Peyer's patch (tissue), 4 donors: Measurements from ENCODE around the gene OAS3. TPM values are rescaled to one million over a fixed set of nuclear protein-coding genes. Genes with fewer than 3 reads are reported as not detected.
A peak's percentile ranks its signal among the peaks of the same experiment; 100 is the strongest.

Experiments
- DNase-seq, 3 donors: peaks; one replicate each; pipeline ENCODE4 v3.0.0-alpha.2; 2017 to 2019
- H3K27ac ChIP-seq, 4 donors: fragments of 200-600 bp; sonication (generic); one replicate each; pipeline ENCODE4 v1.5.1; 2016 to 2019
- H3K27me3 ChIP-seq, 2 donors: fragments of 200-600 bp; sonication (generic); one replicate each; pipeline ENCODE4 v1.5.1; 2019
- H3K36me3 ChIP-seq, 3 donors: fragments of 200-600 bp; sonication (generic); one replicate each; pipeline ENCODE4 v1.5.1; 2016 to 2019
- H3K4me1 ChIP-seq, 4 donors: fragments of 200-600 bp; sonication (generic); one replicate each; pipeline ENCODE4 v1.5.1; 2016 to 2019
- H3K4me3 ChIP-seq, 4 donors: fragments of 200-600 bp; sonication (generic); 1 replicate in 3 of 4; 2 replicates in 1 of 4; pipeline ENCODE4 v1.5.1; 2016 to 2019; ENCODE audit warnings: mild to moderate bottlenecking in 1 of 4
- H3K9me3 ChIP-seq, 4 donors: fragments of 200-600 bp; sonication (generic); one replicate each; pipeline ENCODE4 v1.5.1; 2016 to 2019; ENCODE audit warnings: mild to moderate bottlenecking in 1 of 4
- CTCF ChIP-seq, 6 experiments: fragments of 450-650 bp in 4 of 6; fragments of 200-600 bp in 2 of 6; sonication (generic) in 1 of 6; IDR thresholded peaks; one replicate each; pipeline ENCODE4 v1.5.1; 2017 to 2019; ENCODE audit warnings: antibody characterized with exemption in 6 of 6, mild to moderate bottlenecking in 3 of 6, moderate library complexity in 1 of 6
- POLR2A ChIP-seq, 2 donors: fragments of 450-650 bp; IDR thresholded peaks; one replicate each; pipeline ENCODE4 v1.5.1; 2017; ENCODE audit warnings: antibody characterized with exemption in 2 of 2, mild to moderate bottlenecking in 2 of 2, moderate library complexity in 2 of 2
- total RNA-seq, 4 donors: library from RNA; depleted of rRNA; stranded (reverse); fragments of >200 nt; gene quantifications; one replicate each; pipeline ENCODE4 v1.1.0, GENCODE V29; 2016

Gene OAS3
- total RNA-seq, 4 donors from 2014 or later: 7.1 to 53.6 (median 16.7) TPM

- H3K4me3 ChIP-seq: no peak overlapping the region
- TF ChIP-seq POLR2A (IDR thresholded peaks at IDR 0.05) (no peak), CTCF (IDR thresholded peaks at IDR 0.05) (no peak)
- H3K36me3 ChIP-seq: no peaks in the 10 kb centered on the region
- no peaks in the 10 kb centered on the region for H3K27me3 ChIP-seq
- no peaks in the 10 kb centered on the region for H3K9me3 ChIP-seq
- H3K27ac ChIP-seq: no peak overlapping the region
- H3K4me1 ChIP-seq: peaks cover 0 to 17% (median 0%) of the 10 kb centered on the region in 4 donors
- DNase-seq: no peak
Measured at GRCh38 chr12:112898380-112898779, 39.9 kb upstream of the OAS3 start.

- Histone ChIP-seq H3K9me3 (no peaks in the 10 kb centered on the region), H3K36me3 (no peaks in the 10 kb centered on the region), H3K4me1 (peaks cover 0 to 23% (median 0%) of the 10 kb centered on the region in 4 donors), H3K27me3 (no peaks in the 10 kb centered on the region), H3K27ac (peak overlapping the region in 1 of 4 donors; percentile 32), H3K4me3 (no peak overlapping the region)
- TF ChIP-seq POLR2A (IDR thresholded peaks at IDR 0.05): no peak
- peak; percentile 61 to 90 (median 80) for TF ChIP-seq CTCF (IDR thresholded peaks at IDR 0.05)
- DNase-seq: peak in 2 of 3 donors; percentile 54 to 84
Measured at GRCh38 chr12:112900298-112901145, 37.8 kb upstream of the OAS3 start.

DNA sequence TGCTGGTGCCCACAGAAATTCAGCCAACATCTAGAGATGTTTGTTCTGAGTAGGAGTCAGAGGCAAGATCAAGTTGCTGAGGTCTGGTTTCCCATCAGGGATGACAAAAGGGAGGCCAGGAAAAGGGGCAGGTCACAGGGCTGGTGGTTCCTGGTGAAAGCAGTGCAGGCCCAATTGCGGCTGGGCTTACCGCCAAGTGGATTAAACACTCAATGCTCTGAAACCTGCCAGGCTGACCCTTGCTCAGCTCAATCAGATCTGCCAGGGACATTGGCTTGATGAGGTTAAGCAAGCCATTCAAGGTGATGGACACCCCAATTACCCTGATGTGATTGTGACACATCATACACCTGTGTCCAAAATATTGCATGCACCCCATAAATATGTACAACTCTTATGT, 37.0 kb upstream of the OAS3 start:
- Histone ChIP-seq H3K4me1 (peaks cover 0 to 30% (median 1%) of the 10 kb centered on the region in 4 donors), H3K9me3 (no peaks in the 10 kb centered on the region), H3K4me3 (no peak overlapping the region), H3K36me3 (no peaks in the 10 kb centered on the region), H3K27me3 (no peaks in the 10 kb centered on the region), H3K27ac (peak overlapping the region in 1 of 4 donors; percentile 32)
- TF ChIP-seq CTCF (IDR thresholded peaks at IDR 0.05) (no peak), POLR2A (IDR thresholded peaks at IDR 0.05) (no peak)
- peak in 2 of 3 donors; percentile 67 to 78 for DNase-seq

- peak overlapping the region in 3 of 4 donors; percentile 33 to 84 (median 60) for H3K27ac ChIP-seq
Measured at GRCh38 chr12:112904571-112904970, 33.7 kb upstream of the OAS3 start.

DNA sequence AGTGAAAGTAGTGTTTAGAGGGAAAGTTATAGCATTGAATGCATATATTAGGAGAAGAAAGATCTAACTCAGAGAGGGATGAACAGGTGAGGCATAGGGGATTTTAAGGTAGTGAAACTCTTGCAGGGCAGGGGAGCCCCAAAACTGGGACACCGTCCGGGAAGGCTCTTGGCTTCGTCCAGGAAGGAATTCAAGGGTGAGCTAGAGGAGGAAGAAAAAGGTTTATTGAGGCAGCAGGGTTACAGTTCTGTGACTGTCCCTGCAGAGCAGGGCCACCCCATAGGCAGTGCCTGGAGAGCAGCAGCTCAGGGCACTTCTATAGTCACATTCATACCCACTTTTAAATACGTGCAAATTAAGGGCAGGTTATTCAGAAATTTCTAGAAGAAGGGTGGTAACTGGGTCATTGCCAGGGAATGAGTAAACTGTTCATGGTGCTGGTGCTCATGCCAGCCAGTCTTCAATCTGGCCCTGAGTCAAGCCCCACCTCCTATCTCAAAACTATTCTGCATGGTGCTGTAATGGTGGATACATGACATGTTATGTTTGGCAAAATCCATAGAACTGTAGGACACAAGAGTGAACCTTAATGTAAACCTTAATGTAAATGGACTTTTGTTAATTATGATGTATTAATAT, 32.7 kb upstream of the OAS3 start:
- DNase-seq: no peak
- Histone ChIP-seq H3K27ac (peak overlapping the region; percentile 30 to 91 (median 83)), H3K36me3 (peaks cover 0 to 5% (median 0%) of the 10 kb centered on the region in 3 donors), H3K4me3 (no peak overlapping the region), H3K4me1 (peaks cover 0 to 61% (median 5%) of the 10 kb centered on the region in 4 donors), H3K27me3 (no peaks in the 10 kb centered on the region), H3K9me3 (no peaks in the 10 kb centered on the region)
- TF ChIP-seq POLR2A (IDR thresholded peaks at IDR 0.05): no peak

More at GRCh38 chr12:112904571-112904970, 33.7 kb upstream of the OAS3 start:
- peaks cover 0 to 1% (median 0%) of the 10 kb centered on the region in 3 donors for H3K36me3 ChIP-seq
- TF ChIP-seq POLR2A (IDR thresholded peaks at IDR 0.05): no peak
- no peaks in the 10 kb centered on the region for H3K9me3 ChIP-seq
- peaks cover 0 to 57% (median 5%) of the 10 kb centered on the region in 4 donors for H3K4me1 ChIP-seq
- no peak overlapping the region for H3K4me3 ChIP-seq
- DNase-seq: no peak
- no peaks in the 10 kb centered on the region for H3K27me3 ChIP-seq

DNA sequence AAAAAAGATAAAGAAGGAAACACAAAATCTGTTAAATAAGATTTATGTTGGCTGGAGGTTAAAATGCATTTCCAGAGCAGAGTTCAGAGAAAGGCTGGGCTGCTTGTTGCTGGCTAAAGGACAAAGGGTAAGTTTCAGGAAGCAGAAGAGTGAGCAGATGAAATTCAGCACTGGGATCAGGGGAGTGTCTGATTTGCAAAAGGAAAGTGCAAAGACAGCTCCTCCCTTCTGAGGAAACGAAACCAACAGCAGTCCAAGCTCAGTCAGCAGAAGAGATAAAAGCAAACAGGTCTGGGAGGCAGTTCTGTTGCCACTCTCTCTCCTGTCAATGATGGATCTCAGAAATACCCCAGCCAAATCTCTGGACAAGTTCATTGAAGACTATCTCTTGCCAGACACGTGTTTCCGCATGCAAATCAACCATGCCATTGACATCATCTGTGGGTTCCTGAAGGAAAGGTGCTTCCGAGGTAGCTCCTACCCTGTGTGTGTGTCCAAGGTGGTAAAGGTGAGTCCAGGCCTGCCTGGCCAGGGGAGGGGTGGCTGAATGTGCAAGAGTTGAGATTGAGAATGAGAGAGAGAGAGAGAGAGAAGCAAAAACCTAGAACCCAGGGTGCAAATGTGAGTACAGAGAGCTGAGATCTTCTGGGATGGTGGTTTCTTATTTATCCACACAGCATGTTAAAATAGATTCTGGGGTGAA, 31.4 kb upstream of the OAS3 start, which contains the start of gene OAS1:
Gene OAS1, plus strand, starts transcription at position 251 of the 703 bp plus-strand sequence. Its CDS starts 78 bp downstream, at position 329.
- Histone ChIP-seq H3K27ac (peak within 1 kb of the TSS; percentile 77 to 91 (median 83)), H3K4me3 (peak within 1 kb of the TSS; percentile 39 to 69 (median 48)), H3K27me3 (no peaks in the 10 kb centered on the region), H3K9me3 (no peaks in the 10 kb centered on the region), H3K36me3 (peaks cover 0 to 12% (median 0%) of the 10 kb centered on the region in 3 donors), H3K4me1 (peaks cover 0 to 54% (median 5%) of the 10 kb centered on the region in 4 donors)
- peak in 2 of 3 donors; percentile 52 to 76 for DNase-seq
- no peak for TF ChIP-seq CTCF (IDR thresholded peaks at IDR 0.05)
- peak; percentile 73 to 85 for TF ChIP-seq POLR2A (IDR thresholded peaks at IDR 0.05)
